Colonic mucosa (tissue), 4 donors: ENCODE results near the gene ATP10A. TPM values are rescaled to one million over a fixed set of nuclear protein-coding genes. Genes with fewer than 3 reads are reported as not detected.

Experiments used
- DNase-seq: peaks from one replicate; pipeline ENCODE4 v3.0.0-alpha.2; 2020
- H3K27ac ChIP-seq: fragments of 200-600 bp; one replicate; pipeline ENCODE4 v1.8.0; 2021
- H3K27me3 ChIP-seq: fragments of 200-600 bp; one replicate; pipeline ENCODE4 v1.8.0; 2021
- H3K36me3 ChIP-seq: fragments of 200-600 bp; one replicate; pipeline ENCODE4 v1.8.0; 2021
- H3K4me1 ChIP-seq: fragments of 200-600 bp; one replicate; pipeline ENCODE4 v1.8.0; 2021; ENCODE audit warnings: mild to moderate bottlenecking
- H3K4me3 ChIP-seq: fragments of 200-600 bp; one replicate; pipeline ENCODE4 v1.8.0; 2021
- H3K9ac ChIP-seq, 2 donors: one replicate each; pipeline ENCODE4 v1.7.0; 2013; ENCODE audit warnings: control low read depth in 2 of 2, low read depth in 2 of 2, low read length in 2 of 2
- H3K9me3 ChIP-seq: fragments of 200-600 bp; one replicate; pipeline ENCODE4 v1.8.0; 2021
- CTCF ChIP-seq: fragments of 200-600 bp; IDR thresholded peaks from one replicate; pipeline ENCODE4 v1.8.0; 2022; ENCODE audit warnings: antibody characterized with exemption, mild to moderate bottlenecking
- intact Hi-C: fragments of 100-400 bp; cut with DNase I; formaldehyde crosslinking; loops from one replicate; pipeline ENCODE4 v1.14.1; 2022
- total RNA-seq, 2 donors: library from RNA; stranded (reverse); fragmentation: NEBNext Ultra II Directional in 1 of 2; extraction: Animal tissue kit (Norgen Biotek cat#: 25700) in 1 of 2; gene quantifications; one replicate each; pipeline ENCODE4 v1.2.1, GENCODE V29; 2021
- donor health status: healthy.
- donor health status: DM: no; HTN: no; CAD: no.
- donor health status: DM: no; HTN: no; CAD: no.

ATP10A gene
- total RNA-seq, 2 donors from 2014 or later: 0.89 to 1.0 TPM

GRCh38 chr15:25701721-25702465 lies 161.2 kb downstream of the ATP10A start:
- no peak overlapping the region for H3K4me3 ChIP-seq
- no peaks in the 10 kb centered on the region for H3K27me3 ChIP-seq
- H3K36me3 ChIP-seq: no peaks in the 10 kb centered on the region
- no peaks in the 10 kb centered on the region for H3K4me1 ChIP-seq
- no peak for TF ChIP-seq CTCF
- intact Hi-C loops: no loop called here
- no peaks in the 10 kb centered on the region for H3K9me3 ChIP-seq
- no peak for DNase-seq
- H3K27ac ChIP-seq: no peak overlapping the region
- H3K9ac ChIP-seq: no peak overlapping the region

GRCh38 chr15:25700916-25701315 lies 162.2 kb downstream of the ATP10A start:
- H3K27me3 ChIP-seq: no peaks in the 10 kb centered on the region
- intact Hi-C loops: no loop called here
- H3K9me3 ChIP-seq: no peaks in the 10 kb centered on the region
- no peaks in the 10 kb centered on the region for H3K4me1 ChIP-seq
- TF ChIP-seq CTCF: no peak
- no peak overlapping the region for H3K4me3 ChIP-seq
- H3K36me3 ChIP-seq: no peaks in the 10 kb centered on the region
- H3K9ac ChIP-seq: no peak overlapping the region
- DNase-seq: no peak
- no peak overlapping the region for H3K27ac ChIP-seq

- H3K27me3 ChIP-seq: no peaks in the 10 kb centered on the region
- no peak for DNase-seq
- no peaks in the 10 kb centered on the region for H3K36me3 ChIP-seq
- H3K9ac ChIP-seq: no peak overlapping the region
- TF ChIP-seq CTCF: no peak
- intact Hi-C loops: no loop called here
- H3K4me1 ChIP-seq: no peaks in the 10 kb centered on the region
- H3K27ac ChIP-seq: no peak overlapping the region
- no peak overlapping the region for H3K4me3 ChIP-seq
- H3K9me3 ChIP-seq: no peaks in the 10 kb centered on the region
These were observed 165.5 kb downstream of the ATP10A start for GRCh38 chr15:25697586-25697985.

- Histone ChIP-seq H3K9ac (no peak overlapping the region), H3K27me3 (no peaks in the 10 kb centered on the region), H3K36me3 (no peaks in the 10 kb centered on the region), H3K9me3 (no peaks in the 10 kb centered on the region), H3K4me1 (no peaks in the 10 kb centered on the region), H3K27ac (no peak overlapping the region), H3K4me3 (no peak overlapping the region)
- intact Hi-C loops: no loop called here
- no peak for DNase-seq
- no peak for TF ChIP-seq CTCF
These were observed 167.0 kb downstream of the ATP10A start for GRCh38 chr15:25695875-25696760.

GRCh38 chr15:25694823-25695312 lies 168.3 kb downstream of the ATP10A start:
- H3K4me3 ChIP-seq: no peak overlapping the region
- no peak for DNase-seq
- no peak overlapping the region for H3K9ac ChIP-seq
- no peaks in the 10 kb centered on the region for H3K4me1 ChIP-seq
- intact Hi-C loops: no loop called here
- H3K36me3 ChIP-seq: no peaks in the 10 kb centered on the region
- H3K27ac ChIP-seq: no peak overlapping the region
- no peak for TF ChIP-seq CTCF
- no peaks in the 10 kb centered on the region for H3K27me3 ChIP-seq
- no peaks in the 10 kb centered on the region for H3K9me3 ChIP-seq
